ENCODE data around the gene SCP2. TPM values are rescaled to one million over a fixed set of nuclear protein-coding genes. Genes with fewer than 3 reads are reported as not detected.

The SCP2 gene
- total RNA-seq, 1 experiment from 2014 or later = 53.8 TPM

- no peaks in the 10 kb centered on the region for H3K27me3 Mint-ChIP-seq (ENCODE audit: insufficient read depth, unreplicated experiment)
- DNase-seq (ENCODE audit: unreplicated experiment) = no peak
- POLR2A ChIA-PET = no interaction called here
- peaks cover 8% of the 10 kb centered on the region for H3K4me1 Mint-ChIP-seq (ENCODE audit: insufficient read depth, unreplicated experiment)
- BruUV-seq (replicated peaks) = no TSS peak
- intact Hi-C loops (cut with micrococcal nuclease) = no loop called here
- TF ChIP-seq, protein P1, sequence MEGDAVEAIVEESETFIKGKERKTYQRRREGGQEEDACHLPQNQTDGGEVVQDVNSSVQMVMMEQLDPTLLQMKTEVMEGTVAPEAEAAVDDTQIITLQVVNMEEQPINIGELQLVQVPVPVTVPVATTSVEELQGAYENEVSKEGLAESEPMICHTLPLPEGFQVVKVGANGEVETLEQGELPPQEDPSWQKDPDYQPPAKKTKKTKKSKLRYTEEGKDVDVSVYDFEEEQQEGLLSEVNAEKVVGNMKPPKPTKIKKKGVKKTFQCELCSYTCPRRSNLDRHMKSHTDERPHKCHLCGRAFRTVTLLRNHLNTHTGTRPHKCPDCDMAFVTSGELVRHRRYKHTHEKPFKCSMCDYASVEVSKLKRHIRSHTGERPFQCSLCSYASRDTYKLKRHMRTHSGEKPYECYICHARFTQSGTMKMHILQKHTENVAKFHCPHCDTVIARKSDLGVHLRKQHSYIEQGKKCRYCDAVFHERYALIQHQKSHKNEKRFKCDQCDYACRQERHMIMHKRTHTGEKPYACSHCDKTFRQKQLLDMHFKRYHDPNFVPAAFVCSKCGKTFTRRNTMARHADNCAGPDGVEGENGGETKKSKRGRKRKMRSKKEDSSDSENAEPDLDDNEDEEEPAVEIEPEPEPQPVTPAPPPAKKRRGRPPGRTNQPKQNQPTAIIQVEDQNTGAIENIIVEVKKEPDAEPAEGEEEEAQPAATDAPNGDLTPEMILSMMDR (IDR thresholded peaks at IDR 0.05; ENCODE audit: unreplicated experiment) = no peak
- H3K9me3 Mint-ChIP-seq (ENCODE audit: unreplicated experiment) = no peaks in the 10 kb centered on the region
- no peak overlapping the region for H3K4me3 Mint-ChIP-seq (ENCODE audit: unreplicated experiment)
- CTCF ChIA-PET = interaction anchor here (0.6 kb wide), 1 partner anchor 38 kb away, joined by 3 read pairs; no protein-coding TSS in a partner anchor
- no peaks in the 10 kb centered on the region for H3K36me3 Mint-ChIP-seq (ENCODE audit: insufficient read depth, unreplicated experiment)
- H3K27ac Mint-ChIP-seq (ENCODE audit: low read depth, unreplicated experiment) = no peak overlapping the region
Measured at GRCh38 chr1:53084589-53084971, 157.5 kb downstream of the SCP2 start.

GRCh38 chr1:53085405-53085804 is 158.3 kb downstream of the SCP2 start:
- no TSS peak for BruUV-seq (replicated peaks)
- ChIA-PET CTCF (no interaction called here), POLR2A (no interaction called here)
- no peak for DNase-seq (ENCODE audit: unreplicated experiment)
- H3K9me3 Mint-ChIP-seq (ENCODE audit: unreplicated experiment) = no peaks in the 10 kb centered on the region
- no peaks in the 10 kb centered on the region for H3K27me3 Mint-ChIP-seq (ENCODE audit: insufficient read depth, unreplicated experiment)
- peaks cover 8% of the 10 kb centered on the region for H3K4me1 Mint-ChIP-seq (ENCODE audit: insufficient read depth, unreplicated experiment)
- H3K36me3 Mint-ChIP-seq (ENCODE audit: insufficient read depth, unreplicated experiment) = no peaks in the 10 kb centered on the region
- intact Hi-C loops (cut with micrococcal nuclease) = no loop called here
- TF ChIP-seq, protein P1 (IDR thresholded peaks at IDR 0.05; ENCODE audit: unreplicated experiment) = no peak
- no peak overlapping the region for H3K4me3 Mint-ChIP-seq (ENCODE audit: unreplicated experiment)
- H3K27ac Mint-ChIP-seq (ENCODE audit: low read depth, unreplicated experiment) = no peak overlapping the region

GRCh38 chr1:53086491-53087070 is 159.5 kb downstream of the SCP2 start:
- H3K27ac Mint-ChIP-seq (ENCODE audit: low read depth, unreplicated experiment) = no peak overlapping the region
- H3K4me1 Mint-ChIP-seq (ENCODE audit: insufficient read depth, unreplicated experiment) = peaks cover 8% of the 10 kb centered on the region
- POLR2A ChIA-PET = interaction anchor here (0.6 kb wide), 1 partner anchor 1031 kb away, joined by 3 read pairs; the partner anchor contains the start of gene TXNDC12
- TF ChIP-seq, protein P1 (IDR thresholded peaks at IDR 0.05; ENCODE audit: unreplicated experiment) = no peak
- CTCF ChIA-PET = interaction anchor here (0.6 kb wide), 1 partner anchor 169 kb away, joined by 6 read pairs; no protein-coding TSS in a partner anchor
- BruUV-seq (replicated peaks) = no TSS peak
- no peaks in the 10 kb centered on the region for H3K9me3 Mint-ChIP-seq (ENCODE audit: unreplicated experiment)
- H3K4me3 Mint-ChIP-seq (ENCODE audit: unreplicated experiment) = no peak overlapping the region
- H3K36me3 Mint-ChIP-seq (ENCODE audit: insufficient read depth, unreplicated experiment) = no peaks in the 10 kb centered on the region
- no peaks in the 10 kb centered on the region for H3K27me3 Mint-ChIP-seq (ENCODE audit: insufficient read depth, unreplicated experiment)
- intact Hi-C loops (cut with micrococcal nuclease) = no loop called here
- no peak for DNase-seq (ENCODE audit: unreplicated experiment)

- no peak overlapping the region for H3K27ac Mint-ChIP-seq (ENCODE audit: low read depth, unreplicated experiment)
- ChIA-PET POLR2A (no interaction called here), CTCF (no interaction called here)
- no peaks in the 10 kb centered on the region for H3K27me3 Mint-ChIP-seq (ENCODE audit: insufficient read depth, unreplicated experiment)
- no peaks in the 10 kb centered on the region for H3K9me3 Mint-ChIP-seq (ENCODE audit: unreplicated experiment)
- no peaks in the 10 kb centered on the region for H3K36me3 Mint-ChIP-seq (ENCODE audit: insufficient read depth, unreplicated experiment)
- no TSS peak for BruUV-seq (replicated peaks)
- TF ChIP-seq, protein P1 (IDR thresholded peaks at IDR 0.05; ENCODE audit: unreplicated experiment) = no peak
- DNase-seq (ENCODE audit: unreplicated experiment) = no peak
- peaks cover 8% of the 10 kb centered on the region for H3K4me1 Mint-ChIP-seq (ENCODE audit: insufficient read depth, unreplicated experiment)
- H3K4me3 Mint-ChIP-seq (ENCODE audit: unreplicated experiment) = no peak overlapping the region
- intact Hi-C loops (cut with micrococcal nuclease) = no loop called here
Measured at GRCh38 chr1:53087332-53088285, 160.5 kb downstream of the SCP2 start.

All from MCF 10A (cell line).